HepG2 (cell line): ENCODE measurements around the gene CRAT. TPM values are rescaled to one million over a fixed set of nuclear protein-coding genes. Genes with fewer than 3 reads are reported as not detected.

ENCODE experiments used
- AKNA ChIP-seq: sonication (generic); formaldehyde crosslinking; IDR thresholded peaks from 2 replicates; pipeline ENCODE4 v1.4.0; 2020; ENCODE audit warnings: missing genetic modification reagents, borderline replicate concordance
- HNF1A ChIP-seq, 2 experiments: sonication (generic) in 1 of 2; formaldehyde crosslinking in 1 of 2; IDR thresholded peaks; 2 replicates each; pipeline versions ENCODE4 v1.4.0 to v1.6.1; 2016 to 2020; ENCODE audit warnings: borderline replicate concordance in 1 of 2, low read depth in 1 of 2, mild to moderate bottlenecking in 1 of 2, missing genetic modification reagents in 1 of 2
- KLF16 ChIP-seq, 2 experiments: sonication (generic) in 1 of 2; formaldehyde crosslinking in 1 of 2; IDR thresholded peaks; 2 replicates each; pipeline versions ENCODE4 v1.6.1 to v1.8.0; 2016 to 2023; ENCODE audit warnings: missing genetic modification reagents in 2 of 2, missing compliant biosample characterization in 1 of 2
- MED1 ChIP-seq: sonication (generic); formaldehyde crosslinking; IDR thresholded peaks from 2 replicates; pipeline ENCODE4 v1.4.0; 2020; ENCODE audit warnings: missing genetic modification reagents
- NFIB ChIP-seq: sonication (generic); formaldehyde crosslinking; IDR thresholded peaks from 2 replicates; pipeline ENCODE4 v1.9.0; 2021; ENCODE audit warnings: missing genetic modification reagents, mild to moderate bottlenecking, borderline replicate concordance
- POGZ ChIP-seq: sonication (generic); formaldehyde crosslinking; IDR thresholded peaks from 2 replicates; pipeline ENCODE4 v1.4.0; 2020; ENCODE audit warnings: mild to moderate bottlenecking, missing genetic modification reagents
- POLR2AphosphoS5 ChIP-seq: IDR thresholded peaks from 2 replicates; pipeline ENCODE4 v1.6.1; 2012; ENCODE audit warnings: low read depth, low read length
- PPARG ChIP-seq: conservative IDR thresholded peaks from 2 replicates; pipeline ENCODE4 v1.6.1; 2016; ENCODE audit warnings: missing biosample characterization, missing genetic modification reagents
- SALL1 ChIP-seq: sonication (generic); formaldehyde crosslinking; IDR thresholded peaks from 2 replicates; pipeline ENCODE4 v1.8.0; 2022; ENCODE audit warnings: mild to moderate bottlenecking, missing genetic modification reagents
- SIN3A ChIP-seq: IDR thresholded peaks from 2 replicates; pipeline ENCODE4 v1.6.1; 2011; ENCODE audit warnings: low read depth, mild to moderate bottlenecking, control low read depth, low read length, borderline replicate concordance
- SMYD3 ChIP-seq: sonication (generic); formaldehyde crosslinking; IDR thresholded peaks from 2 replicates; pipeline ENCODE4 v1.8.1; 2023; ENCODE audit warnings: mild to moderate bottlenecking, missing genetic modification reagents
- ZBTB7A ChIP-seq: sonication (generic); formaldehyde crosslinking; IDR thresholded peaks from 2 replicates; pipeline ENCODE4 v1.8.0; 2022; ENCODE audit warnings: mild to moderate bottlenecking, missing genetic modification reagents
- ZC3H4 ChIP-seq: sonication (generic); formaldehyde crosslinking; IDR thresholded peaks from 2 replicates; pipeline ENCODE4 v1.4.0; 2020; ENCODE audit warnings: missing genetic modification reagents, borderline replicate concordance
- ZNF205 ChIP-seq: IDR thresholded peaks from 2 replicates; pipeline ENCODE4 v1.6.1; 2018; ENCODE audit warnings: missing biosample characterization, missing genetic modification reagents
- ZNF3 ChIP-seq: IDR thresholded peaks from 2 replicates; pipeline ENCODE4 v1.7.0; 2017; ENCODE audit warnings: inconsistent platforms
- ZNF703 ChIP-seq: sonication (generic); formaldehyde crosslinking; IDR thresholded peaks from 2 replicates; pipeline ENCODE4 v1.5.1; 2020; ENCODE audit warnings: missing genetic modification reagents, mild to moderate bottlenecking, moderate library complexity, borderline replicate concordance
- ZNF777 ChIP-seq: sonication (generic); formaldehyde crosslinking; IDR thresholded peaks from 2 replicates; pipeline ENCODE4 v1.4.0; 2020; ENCODE audit warnings: missing genetic modification reagents
- ZNF800 ChIP-seq: sonication (generic); formaldehyde crosslinking; IDR thresholded peaks from 2 replicates; pipeline ENCODE4 v1.4.0; 2020; ENCODE audit warnings: missing genetic modification reagents
- polyA plus RNA-seq, 8 experiments: library from polyadenylated mRNA; depleted of rRNA in 3 of 8; stranded (reverse) in 7 of 8; unstranded in 1 of 8; fragments of >200 nt; fragmentation: Illumina TruSeq in 4 of 8; extraction: Trizol in 4 of 8; gene quantifications; 2 replicates each; pipeline versions ENCODE4 v1.2.1 to v1.2.3, GENCODE V29; 2011 to 2016; ENCODE audit warnings: low read depth in 4 of 8, missing spikeins in 1 of 8, mixed read lengths in 1 of 8; ENCODE audit not compliant: insufficient read depth in 1 of 8
- total RNA-seq, 5 experiments: library from RNA; depleted of rRNA; stranded (reverse); fragments of >200 nt; fragmentation: Illumina TruSeq; extraction: Trizol; gene quantifications; 2 replicates each; pipeline ENCODE4 v1.2.3, GENCODE V29; 2016; ENCODE audit warnings: low read depth in 1 of 5

Gene CRAT
- total and polyA plus RNA-seq, 2 of the 13 experiments (the other 11 are each of a cell fraction or from before 2014, with no cell fraction given): 26.1 to 26.6 TPM

DNA sequence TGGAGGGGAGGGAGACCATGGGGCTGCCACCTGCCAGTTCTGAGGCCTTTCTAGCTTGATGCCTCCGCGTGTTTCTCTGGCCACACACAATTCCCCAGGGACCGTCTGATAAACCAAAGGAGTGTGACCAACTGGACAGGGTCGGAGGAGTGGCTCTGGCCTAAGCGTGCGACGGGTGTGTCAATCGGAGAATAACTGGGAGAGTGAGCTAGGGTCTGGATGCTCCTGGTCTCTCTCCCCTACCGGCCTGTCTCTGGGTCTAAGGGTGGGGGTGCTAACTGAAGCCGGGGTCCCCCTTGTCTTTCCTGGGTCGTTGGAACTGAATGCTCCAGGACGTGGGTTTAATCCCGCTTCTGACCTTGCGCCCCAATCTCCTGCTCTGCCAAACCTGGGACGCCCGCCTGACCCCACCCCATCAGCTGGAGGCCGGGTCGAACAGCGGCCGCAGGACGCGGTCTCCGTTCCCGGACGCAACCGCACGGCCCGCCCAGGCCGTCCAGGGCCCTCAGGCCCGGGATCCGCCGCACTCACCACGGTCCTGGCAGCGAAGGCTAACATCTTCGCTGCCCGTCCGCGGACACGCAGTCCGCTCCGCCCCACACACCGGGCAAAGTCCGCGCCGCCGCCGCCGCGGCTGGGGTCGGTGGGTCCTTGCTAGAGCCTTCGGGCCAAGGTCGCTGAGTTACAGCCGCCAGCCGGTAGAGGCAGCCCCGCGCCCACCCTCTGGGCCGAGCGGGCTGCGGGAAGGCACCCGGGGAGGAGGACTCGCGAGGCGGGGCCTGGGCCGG is 447 bp downstream of the CRAT start (continued):
- no peak for TF ChIP-seq HNF1A (IDR thresholded peaks at IDR 0.05; ENCODE audit: low read depth)
- no peak for TF ChIP-seq HNF1A (CRISPR knock-in tag; IDR thresholded peaks at IDR 0.05; ENCODE audit: borderline replicate concordance)
- TF ChIP-seq NFIB (CRISPR knock-in tag): no peak
- TF ChIP-seq ZNF800 (CRISPR knock-in tag): 0 out of 2 replicates have a peak, but pooled peaks have one; percentile 42
- peak in 1 of 2 experiments; percentile 60; a peak in 1 of 4 replicates for TF ChIP-seq KLF16 (CRISPR knock-in tag; IDR thresholded peaks at IDR 0.05)
- peak; percentile 88 for TF ChIP-seq ZNF777 (CRISPR knock-in tag)
- peak; percentile 64 for TF ChIP-seq ZNF205 (CRISPR knock-in tag)
- no peak for TF ChIP-seq SMYD3 (CRISPR knock-in tag)
- no peak for TF ChIP-seq ZC3H4 (CRISPR knock-in tag)
- 0 out of 2 replicates have a peak, but pooled peaks have one; percentile 25 for TF ChIP-seq SIN3A
- peak; percentile 52 for TF ChIP-seq SALL1
- TF ChIP-seq AKNA (CRISPR knock-in tag): no peak
- TF ChIP-seq PPARG: 0 out of 2 replicates have a peak, but pooled peaks have one; percentile 48
- peak; percentile 78; the same call in 1 of the 2 replicates for TF ChIP-seq ZNF703
- no peak for TF ChIP-seq POLR2AphosphoS5
- peak; percentile 87 for TF ChIP-seq ZBTB7A (CRISPR knock-in tag)
- TF ChIP-seq POGZ: peak; percentile 56
- TF ChIP-seq ZNF3 (CRISPR knock-in tag): no peak
- TF ChIP-seq MED1 (CRISPR knock-in tag): peak; percentile 71
